ENCODE data around the gene PKNOX2. TPM values are rescaled to one million over a fixed set of nuclear protein-coding genes. Genes with fewer than 3 reads are reported as not detected.

The PKNOX2 gene
- total and polyA plus RNA-seq, 2 of the 4 experiments (the other 2 are of a cell fraction) = 0.72 to 2.3 TPM

DNA sequence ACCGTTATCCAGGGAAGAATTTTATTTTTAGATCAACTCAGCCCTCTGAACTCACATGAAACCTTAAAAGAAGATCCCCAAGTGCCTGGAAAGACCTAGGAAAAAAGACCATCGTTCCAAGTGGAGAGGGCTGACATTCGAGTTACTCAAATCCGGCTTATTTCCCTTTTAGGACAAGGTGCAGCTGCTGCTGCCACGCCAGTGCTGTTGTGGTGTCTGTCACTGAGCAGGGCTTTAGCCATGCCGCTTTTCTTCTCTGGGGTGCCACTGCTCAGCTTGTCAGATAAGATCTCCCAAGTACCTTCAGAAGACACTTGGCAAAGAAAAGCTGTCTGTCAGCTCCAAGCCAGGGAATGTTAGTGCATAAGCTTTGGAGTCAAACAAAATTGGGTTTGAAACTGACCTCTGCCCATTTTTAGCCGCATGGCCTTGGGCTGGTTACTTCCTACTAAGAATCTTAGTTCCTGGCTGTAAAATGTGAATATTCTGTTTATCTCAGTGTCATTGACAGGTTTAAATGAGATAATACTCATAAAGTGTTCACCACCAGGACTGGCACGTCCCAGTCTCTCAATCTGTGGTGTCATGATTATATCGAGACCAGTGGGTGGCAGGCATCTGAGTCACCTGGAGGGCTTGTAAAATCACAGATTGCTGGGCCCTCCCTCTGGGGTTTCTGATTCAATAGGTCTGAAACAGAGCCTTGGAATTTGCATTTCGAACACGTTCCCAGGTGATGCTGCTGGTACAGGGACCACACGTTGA lies 117.5 kb downstream of the PKNOX2 start:
- POLR2A ChIA-PET (ENCODE audit: unreplicated experiment) = interaction anchor here (0.6 kb wide), 1 partner anchor 18 kb away, joined by 3 read pairs; no protein-coding TSS in a partner anchor
- dilution Hi-C loops (cut with HindIII; ENCODE audit: low sequenced_read_pairs, unreplicated experiment) (no loop called here), in situ Hi-C loops (cut with MboI; ENCODE audit: low sequenced_read_pairs) (no loop called here)

More for the DNA sequence above, 117.5 kb downstream of the PKNOX2 start:
- Histone ChIP-seq H3K27ac (ENCODE audit: insufficient read depth, low read length) (no peak overlapping the region), H2AK9ac (replicated peaks; ENCODE audit: low read depth, low read length, poor library complexity) (no peak overlapping the region), H3K4ac (ENCODE audit: low read depth, low read length) (no peak overlapping the region), H3K4me1 (ENCODE audit: control insufficient read depth, insufficient read depth, low read length) (no peaks in the 10 kb centered on the region), H3K9me3 (ENCODE audit: control insufficient read depth, insufficient read depth, low read length) (no peaks in the 10 kb centered on the region), H3K9ac (ENCODE audit: low read depth, low read length) (no peak overlapping the region), H2AFZ (replicated peaks; ENCODE audit: low read length, poor library complexity) (no peak overlapping the region), H4K5ac (ENCODE audit: low read depth, low read length) (no peak overlapping the region), H3K14ac (replicated peaks; ENCODE audit: low read depth, low read length) (no peak overlapping the region), H3K4me3 (ENCODE audit: insufficient read depth, low read depth, low read length) (no peak overlapping the region), H3K79me1 (ENCODE audit: low read depth in 1 of 2, low read length in 2 of 2) (no peaks in the 10 kb centered on the region), H3K18ac (ENCODE audit: low read depth, low read length) (no peak overlapping the region), H3K9me1 (ENCODE audit: insufficient read depth, low read length) (no peaks in the 10 kb centered on the region), H2BK20ac (ENCODE audit: low read depth, low read length) (no peak overlapping the region), H2BK120ac (ENCODE audit: low read depth, low read length) (no peak overlapping the region), H3K27me3 (ENCODE audit: control insufficient read depth, insufficient read depth, low read length) (peaks cover 3% of the 10 kb centered on the region), H3K23ac (ENCODE audit: low read depth, low read length) (no peak overlapping the region), H3K4me2 (ENCODE audit: low read depth, low read length) (no peak overlapping the region), H4K20me1 (ENCODE audit: insufficient read depth, low read length) (no peaks in the 10 kb centered on the region), H4K8ac (ENCODE audit: low read depth in 2 of 2, low read length in 2 of 2) (no peak overlapping the region), H2BK5ac (ENCODE audit: low read depth, low read length, poor library complexity, severe bottlenecking) (no peak overlapping the region), H3K56ac (ENCODE audit: extremely low read depth, insufficient read depth, low read length) (no peak overlapping the region), H2BK15ac (ENCODE audit: low read depth, low read length) (no peak overlapping the region), H4K91ac (ENCODE audit: insufficient read depth, low read depth, low read length) (no peak overlapping the region), H2AK5ac (ENCODE audit: low read depth, low read length) (no peak overlapping the region), H3K36me3 (ENCODE audit: control insufficient read depth, insufficient read depth, low read length) (no peaks in the 10 kb centered on the region)
- DNase-seq (no peak), ATAC-seq (ENCODE audit: low read depth) (no peak)
- TF ChIP-seq BHLHE40 (IDR thresholded peaks at IDR 0.05; ENCODE audit: low read depth, low read length) = no peak
- TF ChIP-seq NFE2L2 (IDR thresholded peaks at IDR 0.05; ENCODE audit: low read depth, low read length) = no peak
- TF ChIP-seq RCOR1 (IDR thresholded peaks at IDR 0.05; ENCODE audit: insufficient replicate concordance, low read length) = no peak
- no peak for TF ChIP-seq FOS (IDR thresholded peaks at IDR 0.05; ENCODE audit: low read depth, low read length)
- no peak for TF ChIP-seq SMC3 (IDR thresholded peaks at IDR 0.05; ENCODE audit: low read depth, low read length)
- TF ChIP-seq RAD21 (IDR thresholded peaks at IDR 0.05; ENCODE audit: low read length) = no peak
- no peak for TF ChIP-seq MAZ (IDR thresholded peaks at IDR 0.05; ENCODE audit: borderline replicate concordance, low read depth, low read length)
- no peak for TF ChIP-seq CTCF (conservative IDR thresholded peaks at IDR 0.05; ENCODE audit: low read depth, low read length)
- no peak for TF ChIP-seq MAFK (IDR thresholded peaks at IDR 0.05; ENCODE audit: low read depth, low read length)
- intact Hi-C loops (cut with micrococcal nuclease) = no loop called here
- 44% methylated on average over 3 of the region's 12 CpGs; no CpG with 5 or more reads in 1 of the 2 experiments for whole genome bisulfite sequencing, 2 experiments (ENCODE audit: extremely low coverage in 2 of 2, insufficient read length in 1 of 2)
- CTCF ChIA-PET = no interaction called here
- BruUV-seq (replicated peaks) = no TSS peak

All from IMR-90 (cell line).